Measurements from ENCODE around the gene UBE2V1. TPM values are rescaled to one million over a fixed set of nuclear protein-coding genes. Genes with fewer than 3 reads are reported as not detected.

UBE2V1 gene
- total and polyA plus RNA-seq, 2 donors (not counting 1 experiment from before 2014, with no cell fraction given) = 69.2 to 158 TPM

- H3K4me1 Mint-ChIP-seq = peaks cover 2% of the 10 kb centered on the region
- peaks cover 56% of the 10 kb centered on the region for H3K79me2 ChIP-seq (ENCODE audit: control insufficient read depth, insufficient read depth, low read length)
- no peak overlapping the region for H3K27ac Mint-ChIP-seq
These were observed 20.5 kb downstream of the UBE2V1 start for GRCh38 chr20:50092436-50092835.

GRCh38 chr20:50089787-50090177 lies 23.2 kb downstream of the UBE2V1 start:
- Histone ChIP-seq H3K9ac (ENCODE audit: low read length) (no peak overlapping the region), H2AFZ (ENCODE audit: insufficient read depth, low read depth, low read length, poor library complexity, severe bottlenecking) (no peak overlapping the region), H3K27ac (ENCODE audit: low read length in 2 of 2) (no peak overlapping the region), H3K27me3 (replicated peaks in 1 of 4; ENCODE audit: control extremely low read depth in 1 of 4, control insufficient read depth in 3 of 4, insufficient read depth in 4 of 4, low read length in 3 of 4) (no peaks in the 10 kb centered on the region), H3K36me3 (replicated peaks in 1 of 2; ENCODE audit: control extremely low read depth in 1 of 2, control insufficient read depth in 1 of 2, extremely low read depth in 1 of 2, insufficient read depth in 2 of 2, low read length in 1 of 2) (peaks cover 20 to 31% of the 10 kb centered on the region in 2 experiments), H3K4me3 (ENCODE audit: control extremely low read depth in 1 of 5, extremely low read depth in 1 of 5, insufficient read depth in 1 of 5, low read depth in 2 of 5, low read length in 4 of 5) (no peak overlapping the region), H3K4me2 (replicated peaks; ENCODE audit: low read depth, low read length, poor library complexity, severe bottlenecking) (no peak overlapping the region), H3K4me1 (ENCODE audit: control insufficient read depth in 2 of 2, insufficient read depth in 2 of 2, low read length in 2 of 2) (peaks cover 12 to 13% of the 10 kb centered on the region in 2 donors), H3K9me3 (ENCODE audit: control extremely low read depth in 1 of 3, control insufficient read depth in 2 of 3, insufficient read depth in 1 of 3, low read length in 2 of 3) (no peaks in the 10 kb centered on the region), H4K20me1 (ENCODE audit: control insufficient read depth, insufficient read depth, low read length, poor library complexity, severe bottlenecking) (peaks cover 42% of the 10 kb centered on the region), H3K79me2 (ENCODE audit: control insufficient read depth, insufficient read depth, low read length) (peaks cover 46% of the 10 kb centered on the region)
- CTCF ChIA-PET = interaction anchor here (1.1 to 8.6 kb wide), 3 partner anchors 18 to 109 kb away, joined by 4 to 92 read pairs (median 8); no protein-coding TSS in a partner anchor
- H3K27ac Mint-ChIP-seq = no peak overlapping the region
- DNase-seq (no peak), ATAC-seq (ENCODE audit: low read depth) (no peak)
- no peaks in the 10 kb centered on the region for H3K9me3 Mint-ChIP-seq (ENCODE audit: insufficient read depth)
- no peak for TF ChIP-seq EZH2 (IDR thresholded peaks at IDR 0.05; ENCODE audit: borderline replicate concordance, insufficient read depth, low read depth, low read length, poor library complexity, severe bottlenecking)
- TF ChIP-seq, protein P1, sequence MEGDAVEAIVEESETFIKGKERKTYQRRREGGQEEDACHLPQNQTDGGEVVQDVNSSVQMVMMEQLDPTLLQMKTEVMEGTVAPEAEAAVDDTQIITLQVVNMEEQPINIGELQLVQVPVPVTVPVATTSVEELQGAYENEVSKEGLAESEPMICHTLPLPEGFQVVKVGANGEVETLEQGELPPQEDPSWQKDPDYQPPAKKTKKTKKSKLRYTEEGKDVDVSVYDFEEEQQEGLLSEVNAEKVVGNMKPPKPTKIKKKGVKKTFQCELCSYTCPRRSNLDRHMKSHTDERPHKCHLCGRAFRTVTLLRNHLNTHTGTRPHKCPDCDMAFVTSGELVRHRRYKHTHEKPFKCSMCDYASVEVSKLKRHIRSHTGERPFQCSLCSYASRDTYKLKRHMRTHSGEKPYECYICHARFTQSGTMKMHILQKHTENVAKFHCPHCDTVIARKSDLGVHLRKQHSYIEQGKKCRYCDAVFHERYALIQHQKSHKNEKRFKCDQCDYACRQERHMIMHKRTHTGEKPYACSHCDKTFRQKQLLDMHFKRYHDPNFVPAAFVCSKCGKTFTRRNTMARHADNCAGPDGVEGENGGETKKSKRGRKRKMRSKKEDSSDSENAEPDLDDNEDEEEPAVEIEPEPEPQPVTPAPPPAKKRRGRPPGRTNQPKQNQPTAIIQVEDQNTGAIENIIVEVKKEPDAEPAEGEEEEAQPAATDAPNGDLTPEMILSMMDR (IDR thresholded peaks at IDR 0.05) = no peak
- intact Hi-C loops (cut with micrococcal nuclease) = no loop called here
- H3K4me3 Mint-ChIP-seq = no peak overlapping the region
- 96% methylated on average over 2 of the region's 2 CpGs for WGBS (ENCODE audit: insufficient coverage)
- H3K27me3 Mint-ChIP-seq = no peaks in the 10 kb centered on the region
- H3K4me1 Mint-ChIP-seq = peaks cover 15% of the 10 kb centered on the region
- POLR2A ChIA-PET = no interaction called here

More at GRCh38 chr20:50092436-50092835, 20.5 kb downstream of the UBE2V1 start:
- no CpG with 5 or more reads among the region's 4 CpGs for WGBS (ENCODE audit: insufficient coverage)
- ATAC-seq (ENCODE audit: low read depth) (no peak), DNase-seq (no peak)
- no peak overlapping the region for H3K9ac ChIP-seq (ENCODE audit: low read length)
- no peak overlapping the region for H3K4me2 ChIP-seq (replicated peaks; ENCODE audit: low read depth, low read length, poor library complexity, severe bottlenecking)
- H3K36me3 ChIP-seq (replicated peaks in 1 of 2; ENCODE audit: control extremely low read depth in 1 of 2, control insufficient read depth in 1 of 2, extremely low read depth in 1 of 2, insufficient read depth in 2 of 2, low read length in 1 of 2) = peaks cover 20 to 52% of the 10 kb centered on the region in 2 experiments
- peaks cover 57% of the 10 kb centered on the region for H4K20me1 ChIP-seq (ENCODE audit: control insufficient read depth, insufficient read depth, low read length, poor library complexity, severe bottlenecking)
- ChIA-PET CTCF (interaction anchor here (1.2 to 1.8 kb wide), 4 partner anchors 8 to 114 kb away, joined by 4 to 6 read pairs (median 5); no protein-coding TSS in a partner anchor), POLR2A (no interaction called here)
- H3K9me3 ChIP-seq (ENCODE audit: control extremely low read depth in 1 of 3, control insufficient read depth in 2 of 3, insufficient read depth in 1 of 3, low read length in 2 of 3) = no peaks in the 10 kb centered on the region
- no peak for TF ChIP-seq EZH2 (IDR thresholded peaks at IDR 0.05; ENCODE audit: borderline replicate concordance, insufficient read depth, low read depth, low read length, poor library complexity, severe bottlenecking)
- TF ChIP-seq, protein P1 (IDR thresholded peaks at IDR 0.05) = no peak
- H3K4me1 ChIP-seq (ENCODE audit: control insufficient read depth in 2 of 2, insufficient read depth in 2 of 2, low read length in 2 of 2) = no peaks in the 10 kb centered on the region
- H3K27me3 Mint-ChIP-seq = no peaks in the 10 kb centered on the region
- H3K4me3 Mint-ChIP-seq = no peak overlapping the region
- no peak overlapping the region for H2AFZ ChIP-seq (ENCODE audit: insufficient read depth, low read depth, low read length, poor library complexity, severe bottlenecking)
- H3K4me3 ChIP-seq (ENCODE audit: control extremely low read depth in 1 of 5, extremely low read depth in 1 of 5, insufficient read depth in 1 of 5, low read depth in 2 of 5, low read length in 4 of 5) = no peak overlapping the region
- intact Hi-C loops (cut with micrococcal nuclease) = no loop called here
- H3K9me3 Mint-ChIP-seq (ENCODE audit: insufficient read depth) = no peaks in the 10 kb centered on the region
- no peaks in the 10 kb centered on the region for H3K27me3 ChIP-seq (replicated peaks in 1 of 4; ENCODE audit: control extremely low read depth in 1 of 4, control insufficient read depth in 3 of 4, insufficient read depth in 4 of 4, low read length in 3 of 4)
- no peak overlapping the region for H3K27ac ChIP-seq (ENCODE audit: low read length in 2 of 2)
